DMS 273 (cell line): Measurements from ENCODE around the gene ACSL3.
A peak's percentile ranks its signal among the peaks of the same experiment; 100 is the strongest.
"Not testable (repeated sequence)": the region's sequence is repeated elsewhere in the genome, so short reads cannot be mapped to it uniquely, and the experiment has no call there.

Experiments
- DNase-seq: peaks from one replicate; lab custom pipeline; 2025; ENCODE audit not compliant: unreplicated experiment; lab: John Stamatoyannopoulos, UW

Gene ACSL3

GRCh38 chr2:222860740-222861410 is at the start of gene ACSL3:
Gene ACSL3 (plus strand): TSS chr2:222861036. CDS start chr2:222908773, 47,737 bp downstream.
- peak; percentile 98 for DNase-seq

DNA sequence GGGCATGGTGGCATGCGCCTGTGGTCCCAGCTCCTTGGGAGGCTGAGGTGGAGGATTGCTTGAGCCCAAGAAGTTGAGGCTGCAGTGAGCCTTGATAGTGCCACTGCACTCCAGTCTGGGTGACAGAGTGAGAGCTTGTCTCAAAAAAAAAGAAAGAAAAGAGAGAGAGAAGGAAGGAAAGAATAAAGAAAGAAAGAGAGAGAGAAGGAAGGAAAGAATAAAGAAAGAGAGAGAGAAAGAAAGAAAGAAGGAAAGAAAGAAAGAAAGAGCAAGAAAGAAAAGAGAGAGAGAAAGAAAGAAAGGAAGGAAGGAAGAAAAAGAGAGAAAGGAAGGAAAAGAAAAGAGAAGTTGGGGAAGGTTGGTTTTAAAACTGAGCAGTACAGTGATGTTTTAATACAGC is 49.0 kb upstream of the ACSL3 start:
- DNase-seq, result no peak

DNA sequence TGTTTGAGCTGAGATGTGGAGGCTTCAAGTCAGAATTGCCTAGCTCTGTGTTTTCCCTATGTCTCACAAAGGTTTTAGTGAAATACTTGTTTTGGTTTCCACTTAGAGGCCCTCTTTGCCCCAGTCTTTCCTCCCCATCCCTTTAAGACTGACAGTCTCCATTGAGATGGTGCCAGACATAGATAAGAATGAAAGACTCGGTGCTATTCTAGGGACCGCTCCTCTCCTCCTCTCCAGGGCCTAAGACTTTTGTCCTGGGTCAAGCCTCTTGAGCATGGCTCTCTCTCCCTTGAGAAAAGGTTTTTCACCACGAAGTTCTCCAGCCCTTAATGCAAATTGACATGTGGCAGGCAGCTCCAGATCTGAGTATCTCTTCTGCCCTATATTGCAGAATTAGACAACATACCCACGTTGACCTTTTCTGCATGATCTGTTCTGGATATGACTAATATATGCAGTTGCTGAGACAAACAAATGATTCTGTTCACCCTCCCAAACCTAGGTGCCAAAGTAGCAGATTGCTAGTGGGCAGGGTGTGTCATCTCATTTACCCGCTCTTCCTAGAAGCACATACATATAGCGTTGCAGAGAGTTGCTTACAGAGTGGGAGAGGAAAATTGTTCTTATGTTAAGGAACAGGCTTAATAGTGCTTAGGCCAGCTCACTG is 47.5 kb upstream of the ACSL3 start:
- peak; percentile 7 for DNase-seq

- DNase-seq, result no peak
Observed at GRCh38 chr2:222819722-222820333, 41.0 kb upstream of the ACSL3 start.

DNA sequence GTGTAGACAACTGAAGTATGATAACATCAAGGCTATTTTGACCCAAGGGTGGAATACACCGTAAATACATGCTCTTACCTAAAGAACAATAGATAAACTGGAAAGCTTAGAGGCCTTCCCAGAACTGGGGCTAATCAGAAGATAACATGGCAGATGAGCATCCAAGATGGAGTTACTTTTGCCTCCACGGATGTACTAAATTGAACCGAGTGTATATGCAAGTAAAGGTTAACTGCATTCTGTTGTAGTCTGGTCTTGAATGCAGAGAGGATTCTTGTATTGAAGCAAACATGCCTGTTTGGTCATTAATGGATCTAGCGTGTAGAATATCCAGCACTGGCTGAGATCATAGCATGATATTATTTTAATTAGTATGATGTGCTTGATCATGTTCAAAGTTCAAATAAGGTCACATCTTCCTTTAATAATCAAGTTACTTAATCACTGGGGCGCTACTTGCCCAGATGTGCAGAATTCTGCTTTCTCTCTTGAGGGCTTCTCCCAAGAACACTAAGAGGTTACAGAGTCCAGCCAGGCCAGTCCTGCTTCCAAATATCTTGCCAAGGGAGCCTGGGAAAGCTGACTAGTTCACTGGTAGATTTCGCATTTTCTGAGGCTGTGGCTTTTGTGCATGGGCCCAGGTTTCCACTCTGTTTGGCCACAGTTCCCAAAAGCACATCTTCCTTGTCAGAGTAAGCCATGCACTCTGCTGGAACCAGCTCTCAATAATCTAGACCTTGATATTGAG is 37.5 kb upstream of the ACSL3 start:
- DNase-seq, result peak; percentile 11

GRCh38 chr2:222825031-222825430 is 35.8 kb upstream of the ACSL3 start:
- no peak for DNase-seq

- DNase-seq, result no peak
Observed at GRCh38 chr2:222827417-222827816, 33.4 kb upstream of the ACSL3 start.

- no peak for DNase-seq
Observed at GRCh38 chr2:222828572-222828971, 32.3 kb upstream of the ACSL3 start.

DNA sequence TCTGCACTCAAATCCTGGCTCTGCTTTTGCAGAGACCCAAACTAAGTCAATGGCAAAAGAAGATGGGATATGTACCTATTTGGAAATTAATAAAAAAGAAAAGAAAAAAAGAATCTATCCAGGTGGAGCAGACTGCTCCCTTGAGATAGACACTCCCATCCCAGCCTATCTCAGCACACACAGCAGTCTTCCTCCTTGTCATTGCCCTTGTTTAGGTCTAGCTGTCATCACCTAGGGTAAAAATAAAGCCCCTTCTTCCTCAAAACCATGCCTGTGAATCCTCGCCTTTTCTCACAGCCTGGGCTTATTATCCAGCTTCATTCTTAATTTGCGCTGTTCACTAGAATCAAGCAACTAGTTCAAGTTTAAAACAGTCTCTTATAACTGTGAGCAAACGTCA is 30.7 kb upstream of the ACSL3 start:
- no peak for DNase-seq

- DNase-seq, result peak; percentile 10
Observed at GRCh38 chr2:222833410-222833809, 27.4 kb upstream of the ACSL3 start.

GRCh38 chr2:222835143-222835822 is 25.6 kb upstream of the ACSL3 start:
- peak; percentile 23 for DNase-seq

DNA sequence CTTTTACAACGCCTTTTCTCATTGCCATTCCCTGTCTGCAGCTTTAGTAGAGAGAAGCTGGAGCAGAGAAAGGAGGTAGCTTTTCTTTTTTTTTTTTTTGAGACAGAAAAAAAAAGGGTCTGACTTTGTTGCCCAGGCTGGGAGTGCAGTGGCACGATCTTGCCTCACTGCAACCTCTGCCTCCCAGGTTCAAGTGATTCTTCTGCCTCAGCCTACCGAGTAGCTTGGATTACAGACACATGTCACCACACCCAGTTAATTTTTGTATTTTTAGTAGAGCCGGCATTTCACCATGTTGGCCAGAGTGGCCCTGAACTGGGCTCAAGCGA is 25.0 kb upstream of the ACSL3 start:
- no peak for DNase-seq

- no peak for DNase-seq
Observed at GRCh38 chr2:222837643-222838056, 23.2 kb upstream of the ACSL3 start.

DNA sequence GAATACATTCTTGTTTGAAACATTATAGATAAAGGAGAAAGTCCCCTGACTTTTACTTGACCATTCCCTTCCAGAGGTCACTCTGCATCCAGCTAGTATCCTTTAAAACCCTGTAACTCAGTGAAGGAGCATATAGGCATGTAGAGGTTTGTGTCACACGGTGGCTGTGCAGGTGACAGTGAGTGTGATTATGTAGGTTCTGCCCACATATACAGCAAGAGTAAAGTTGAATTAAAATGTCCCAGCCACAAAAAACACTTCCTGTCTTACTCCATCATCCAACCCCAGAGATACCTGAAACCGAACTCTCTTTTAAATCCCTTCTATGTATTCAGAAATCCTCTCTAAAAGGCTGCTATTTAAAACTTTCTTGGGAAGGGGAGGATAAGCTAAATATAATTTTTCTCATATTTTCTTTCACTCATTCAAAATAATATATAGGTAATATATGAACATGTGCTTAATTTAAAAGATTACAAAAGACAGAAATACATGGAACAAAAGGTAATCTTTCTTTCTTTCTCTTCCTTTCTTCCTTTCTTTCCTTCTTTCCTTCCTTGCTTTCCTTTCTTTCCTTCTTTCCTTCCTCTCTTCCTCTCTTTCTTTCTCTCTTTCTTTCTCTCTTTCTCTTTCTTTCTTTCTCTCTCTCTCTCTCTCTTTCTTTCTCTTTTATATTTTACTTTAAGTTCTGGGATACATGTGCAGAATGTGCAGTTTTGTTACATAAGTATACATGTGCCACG is 20.6 kb upstream of the ACSL3 start:
- DNase-seq, result no peak

DNA sequence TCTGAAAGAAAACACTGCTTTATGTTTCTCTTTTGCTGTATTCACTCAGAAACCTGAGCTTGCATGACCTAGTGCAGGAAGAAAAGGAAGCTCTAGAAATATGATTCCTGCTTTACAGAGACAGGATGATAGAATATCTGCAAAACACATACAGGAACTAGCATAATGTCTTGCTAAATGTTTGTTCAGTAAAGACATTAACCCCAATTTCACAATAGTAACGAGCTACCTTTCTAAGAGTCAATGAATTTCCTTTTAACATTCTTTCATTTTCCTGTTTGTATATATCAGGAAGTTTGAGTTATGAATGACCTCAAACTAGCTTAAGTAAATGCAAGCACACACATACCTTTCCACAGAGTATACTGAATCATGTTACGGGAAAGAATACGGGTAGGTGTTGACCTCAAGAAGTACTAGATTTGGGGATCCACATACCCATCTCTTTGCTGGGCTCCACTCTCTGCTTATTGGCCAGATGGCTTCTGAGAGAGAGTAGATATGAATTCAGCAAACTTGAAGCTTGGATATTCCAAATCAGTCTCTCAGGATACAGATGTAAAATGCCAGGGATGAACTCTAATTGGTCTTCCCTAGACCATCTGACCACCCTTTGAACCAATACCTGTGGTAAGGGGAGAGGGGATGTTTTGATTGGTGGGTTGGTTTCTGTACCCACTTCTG is 18.2 kb upstream of the ACSL3 start:
- DNase-seq, result peak; percentile 38

- no peak for DNase-seq
Observed at GRCh38 chr2:222844323-222844722, 16.5 kb upstream of the ACSL3 start.

- DNase-seq, result not testable (repeated sequence)
Observed at GRCh38 chr2:222845314-222845713, 15.5 kb upstream of the ACSL3 start.

DNA sequence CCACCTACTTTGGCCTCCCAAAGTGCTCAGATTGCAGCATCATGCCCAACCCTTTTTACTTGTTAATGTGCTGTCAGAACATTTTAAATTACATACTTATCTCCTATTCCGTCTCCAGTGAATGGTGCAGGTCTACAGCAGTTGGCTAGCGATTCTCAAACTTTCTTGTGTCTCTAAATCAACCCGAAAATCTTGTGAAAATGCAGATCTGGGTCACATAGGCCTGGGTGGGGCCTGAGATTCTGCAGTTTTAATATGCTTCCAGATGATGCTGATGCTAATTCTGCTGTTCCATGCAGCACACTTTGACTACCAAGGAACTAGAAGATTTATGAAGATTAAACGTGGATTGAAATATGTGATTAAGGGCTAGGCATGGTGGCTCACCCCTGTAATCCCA is 14.8 kb upstream of the ACSL3 start:
- DNase-seq, result no peak

- not testable (repeated sequence) for DNase-seq
Observed at GRCh38 chr2:222848031-222848430, 12.8 kb upstream of the ACSL3 start.

DNA sequence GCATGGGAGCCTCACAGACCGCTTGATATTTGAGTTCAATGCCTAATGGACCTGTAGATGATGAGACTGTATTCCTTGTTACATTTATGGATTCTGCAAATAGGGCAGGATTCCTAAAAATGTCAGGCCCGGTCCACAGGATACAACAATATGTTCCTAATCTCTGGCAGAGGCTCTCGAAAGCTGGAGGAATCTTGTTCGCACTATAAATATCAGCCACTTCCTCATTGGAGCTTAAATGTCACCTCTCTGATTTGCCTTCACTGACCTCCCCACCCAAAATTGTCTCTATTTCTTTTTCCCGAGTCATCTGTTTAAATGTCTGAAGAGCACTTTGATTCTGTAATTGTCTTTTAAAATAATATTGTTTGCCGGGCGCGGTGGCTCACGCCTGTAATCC is 12.0 kb upstream of the ACSL3 start:
- DNase-seq, result no peak
